GM10847 (cell line): ENCODE data around the gene CSNK1A1.

Experiments
- POLR2A ChIP-seq: IDR thresholded peaks from 2 replicates; pipeline ENCODE4 v1.6.1; 2011; ENCODE audit not compliant: insufficient read length; ENCODE audit errors: extremely low read depth

Gene CSNK1A1

DNA sequence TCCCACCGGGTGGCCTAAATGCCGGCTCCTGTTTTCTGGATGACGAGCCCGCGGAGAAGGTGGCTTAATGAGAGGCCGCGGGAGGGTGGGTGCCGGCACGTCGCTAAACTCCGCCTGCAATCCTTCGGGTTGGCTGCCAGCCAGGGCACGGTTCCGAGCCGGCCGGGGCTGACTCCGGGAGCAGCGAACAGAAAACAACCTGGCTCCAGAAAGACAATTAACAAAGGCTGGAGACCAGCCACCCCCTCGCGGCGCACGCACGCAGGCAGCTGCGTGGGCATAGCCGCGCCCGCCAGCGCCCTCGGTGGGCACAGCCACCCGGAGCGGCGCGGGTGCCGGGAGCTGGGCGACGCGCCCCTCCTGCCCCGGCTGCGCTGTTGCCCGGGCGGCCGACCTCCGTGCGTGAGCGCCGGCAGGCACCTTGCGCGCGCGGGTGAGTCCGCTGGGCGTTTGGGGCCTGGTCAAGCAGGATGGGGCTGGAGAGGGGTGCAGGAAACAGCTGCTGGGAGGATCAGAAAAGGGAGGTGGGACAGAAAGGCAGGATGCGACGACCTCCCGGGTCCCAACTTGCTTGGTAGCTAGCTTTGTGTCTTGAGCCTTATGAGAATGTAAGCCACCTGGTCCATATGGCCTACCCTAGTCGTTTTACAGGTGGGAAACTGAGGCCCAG, 30.1 kb upstream of the CSNK1A1 start, which contains the start of gene ARHGEF37:
TSS of gene ARHGEF37 (plus strand) at position 307 of the 670 bp plus-strand sequence. CDS start 16,272 bp downstream, outside the sequence.
- TF ChIP-seq POLR2A: no peak

DNA sequence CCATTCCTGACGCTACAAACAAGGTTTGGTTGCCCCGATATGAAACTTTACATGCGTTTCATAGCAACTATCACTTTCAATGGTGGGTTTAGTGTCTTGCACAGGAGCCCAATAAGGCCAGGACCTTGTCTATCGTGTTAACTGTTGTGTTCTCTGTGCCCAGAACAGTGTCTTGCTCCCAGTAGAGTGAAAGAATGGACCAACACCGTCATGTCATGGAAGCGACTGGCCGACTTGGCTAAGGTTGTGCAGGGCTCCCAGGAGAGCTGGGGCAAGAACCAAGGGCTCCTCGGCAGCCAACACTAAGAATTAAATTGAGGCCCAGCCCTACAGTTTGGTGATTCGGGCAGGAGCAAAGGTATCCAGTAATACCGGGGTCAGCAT, 29.6 kb upstream of the CSNK1A1 start:
- TF ChIP-seq POLR2A: no peak

DNA sequence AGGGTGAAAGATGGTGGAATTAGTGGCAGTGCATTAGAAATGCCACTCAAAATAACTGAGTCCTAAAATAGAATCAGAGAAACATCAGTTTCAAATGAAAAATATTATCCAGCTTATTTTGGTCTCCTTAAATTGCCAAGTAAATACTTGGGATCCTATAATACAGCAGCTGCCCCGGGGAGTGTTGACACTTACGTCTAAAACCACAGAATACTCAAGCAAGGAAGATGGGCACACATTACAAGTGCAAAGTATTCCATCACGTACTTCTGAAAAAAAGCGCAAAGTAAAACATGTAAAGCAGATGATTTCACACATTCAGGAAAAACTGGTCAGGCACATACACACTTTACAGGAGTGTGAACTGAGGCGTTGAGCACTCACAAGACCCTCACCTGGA, 27.7 kb upstream of the CSNK1A1 start:
- TF ChIP-seq POLR2A: no peak

DNA sequence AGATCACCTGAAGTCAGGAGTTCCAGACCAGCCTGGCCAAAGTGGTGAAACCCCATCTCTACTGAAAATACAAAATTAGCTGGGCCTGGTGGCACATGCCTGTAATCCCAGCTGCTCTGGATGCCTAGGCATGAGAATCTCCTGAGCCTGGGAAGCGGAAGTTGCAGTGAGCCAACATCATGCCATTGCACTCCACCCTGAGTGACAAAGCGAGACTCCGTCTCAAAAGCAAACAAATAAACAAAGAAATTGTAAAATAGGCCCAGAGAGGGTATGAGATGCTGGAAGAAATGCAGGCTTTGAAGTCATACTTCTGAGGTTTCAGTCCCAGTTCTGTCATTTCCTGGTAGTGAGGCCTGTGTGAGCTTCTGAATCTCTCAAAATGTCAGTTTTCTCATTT, 24.8 kb upstream of the CSNK1A1 start:
- TF ChIP-seq POLR2A: no peak

DNA sequence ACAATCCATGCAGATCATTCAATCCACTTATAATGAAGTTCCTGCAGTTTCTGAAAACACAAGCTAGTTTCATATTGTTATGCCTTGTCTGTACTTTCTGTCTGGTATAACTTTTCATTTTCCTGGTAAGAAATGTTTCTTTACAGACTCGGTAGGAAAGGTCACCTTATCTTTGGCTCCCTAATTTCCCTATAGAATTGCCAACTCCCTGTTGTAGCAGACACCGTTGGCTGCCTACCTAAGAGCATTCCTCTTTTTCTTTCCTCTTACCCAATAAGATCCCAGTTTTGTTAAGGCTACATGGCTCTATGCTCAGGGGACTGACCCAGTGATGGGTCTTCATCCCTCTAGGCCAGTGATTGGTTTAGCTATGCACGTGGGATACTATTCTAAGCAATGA, 23.9 kb upstream of the CSNK1A1 start:
- no peak for TF ChIP-seq POLR2A

DNA sequence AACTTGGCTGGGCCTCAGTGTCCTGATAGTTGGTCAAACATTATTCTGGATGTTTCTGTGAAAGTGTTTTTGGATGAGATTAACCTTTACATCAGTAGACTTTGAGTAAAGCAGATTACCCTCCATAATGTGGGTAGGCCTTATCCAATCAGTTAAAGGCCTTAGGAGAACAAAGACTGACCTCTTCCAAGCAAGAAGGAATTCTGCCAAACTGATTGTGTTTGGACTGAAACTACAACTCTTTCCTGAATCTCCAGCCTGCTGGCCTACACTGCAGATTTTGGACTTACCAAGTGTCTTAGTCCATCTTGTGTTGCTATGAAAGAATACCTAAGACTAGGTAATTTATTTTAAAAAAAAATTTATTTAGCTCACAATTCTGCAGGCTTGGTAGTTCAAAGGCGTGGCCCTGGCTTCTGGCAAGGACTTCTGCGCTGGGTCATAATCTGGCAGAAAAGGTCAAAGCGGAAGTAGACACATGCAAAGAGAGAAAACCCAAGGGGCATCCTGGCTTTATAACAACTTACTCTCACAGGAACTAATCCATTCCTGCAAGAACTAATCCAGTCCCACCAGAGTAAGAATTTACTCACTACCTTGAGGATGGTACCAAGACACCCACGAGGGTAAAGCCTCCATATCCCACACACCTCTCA, 21.5 kb upstream of the CSNK1A1 start:
- no peak for TF ChIP-seq POLR2A

DNA sequence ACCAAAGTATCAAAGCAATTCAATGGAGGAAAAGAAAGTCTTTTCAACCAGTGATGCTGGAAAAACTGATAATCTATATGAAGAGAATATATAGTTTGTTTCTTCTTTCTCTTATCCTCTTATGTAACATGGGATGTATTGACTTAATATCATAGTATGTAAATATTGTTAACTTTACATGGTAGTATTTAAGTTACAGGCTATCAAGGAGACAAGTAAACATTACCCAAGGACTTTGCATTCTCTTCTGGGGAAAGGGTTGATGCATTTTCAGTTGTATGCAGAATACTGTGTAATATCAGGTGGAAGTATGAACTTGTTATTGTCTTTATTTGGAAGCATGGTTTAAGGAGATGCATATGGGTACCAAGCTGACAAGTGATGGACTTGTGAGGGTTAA, 20.9 kb upstream of the CSNK1A1 start:
- no peak for TF ChIP-seq POLR2A

DNA sequence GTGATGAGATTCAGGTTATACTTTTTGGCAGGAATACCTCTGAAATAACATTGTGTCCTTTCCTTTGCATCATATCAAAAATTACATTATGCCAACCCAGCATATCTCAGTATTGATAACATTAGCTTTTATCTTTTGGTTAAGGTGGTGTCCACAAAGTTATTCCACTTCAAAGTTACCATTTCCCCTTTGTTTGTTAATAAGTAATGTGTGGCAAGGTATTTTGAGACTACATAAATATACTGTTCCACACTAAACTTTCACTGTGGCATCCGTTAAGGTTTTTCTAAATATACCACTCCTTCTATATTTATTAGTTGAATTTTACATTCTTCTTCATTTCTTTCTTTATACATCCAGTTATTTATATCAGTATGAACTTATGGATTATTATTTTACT, 16.0 kb upstream of the CSNK1A1 start:
- TF ChIP-seq POLR2A: no peak

DNA sequence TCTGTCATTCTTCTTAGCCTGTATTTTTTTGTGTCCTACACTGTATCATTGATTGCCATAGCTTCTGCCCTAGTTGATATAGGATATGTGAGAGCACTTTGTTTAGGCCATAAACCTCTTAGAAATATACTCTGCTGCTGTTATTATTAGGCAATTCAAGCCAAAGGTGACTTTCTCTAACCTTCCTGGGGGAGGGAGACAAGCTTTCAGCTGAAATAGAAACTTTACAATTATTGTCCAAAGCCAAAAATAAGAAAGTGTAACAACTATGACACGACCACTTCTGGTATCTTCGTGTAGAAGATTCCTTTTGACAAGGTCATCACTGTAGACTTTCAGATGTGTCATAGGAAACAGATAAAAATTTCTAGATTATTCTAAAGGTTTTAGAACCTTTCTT, 12.2 kb upstream of the CSNK1A1 start:
- TF ChIP-seq POLR2A: no peak

DNA sequence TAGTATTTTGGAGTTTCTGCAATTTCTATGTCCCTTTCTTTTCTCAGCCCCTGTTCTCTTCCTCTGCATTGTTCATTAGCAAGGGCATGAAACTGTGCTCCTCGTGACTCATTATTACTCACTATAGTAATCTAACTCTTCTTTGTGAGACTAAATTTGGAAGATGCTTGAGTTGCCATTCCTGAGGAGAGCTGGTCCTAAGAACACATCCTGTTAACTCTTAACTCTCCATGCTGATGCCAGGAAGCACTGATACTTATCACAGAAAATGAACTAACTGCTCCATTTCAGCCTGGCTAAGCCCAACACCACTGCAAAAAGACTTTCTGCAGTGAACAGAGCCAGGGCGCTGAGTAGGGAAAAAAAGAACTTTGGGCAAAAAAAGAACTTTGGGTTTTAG, 10.6 kb upstream of the CSNK1A1 start:
- no peak for TF ChIP-seq POLR2A

DNA sequence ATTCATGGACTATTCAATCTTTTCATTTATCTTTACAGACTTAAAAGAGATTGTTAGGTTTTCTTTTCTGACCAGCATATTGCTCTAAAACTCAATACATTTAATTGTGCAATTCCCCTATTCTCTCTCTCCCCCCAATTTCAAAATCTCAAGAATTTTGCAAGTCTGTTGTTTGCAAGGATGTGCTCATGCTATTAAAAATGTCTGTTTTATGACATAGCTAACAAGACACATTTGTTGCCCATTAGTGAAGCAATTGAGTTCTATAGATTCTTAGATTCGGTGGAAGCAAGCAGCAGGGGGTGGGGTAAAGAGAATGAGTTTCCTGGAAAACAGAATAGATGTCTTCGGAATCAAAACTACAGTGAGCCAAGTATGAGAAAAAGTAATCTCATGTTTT, 8.5 kb upstream of the CSNK1A1 start:
- no peak for TF ChIP-seq POLR2A

DNA sequence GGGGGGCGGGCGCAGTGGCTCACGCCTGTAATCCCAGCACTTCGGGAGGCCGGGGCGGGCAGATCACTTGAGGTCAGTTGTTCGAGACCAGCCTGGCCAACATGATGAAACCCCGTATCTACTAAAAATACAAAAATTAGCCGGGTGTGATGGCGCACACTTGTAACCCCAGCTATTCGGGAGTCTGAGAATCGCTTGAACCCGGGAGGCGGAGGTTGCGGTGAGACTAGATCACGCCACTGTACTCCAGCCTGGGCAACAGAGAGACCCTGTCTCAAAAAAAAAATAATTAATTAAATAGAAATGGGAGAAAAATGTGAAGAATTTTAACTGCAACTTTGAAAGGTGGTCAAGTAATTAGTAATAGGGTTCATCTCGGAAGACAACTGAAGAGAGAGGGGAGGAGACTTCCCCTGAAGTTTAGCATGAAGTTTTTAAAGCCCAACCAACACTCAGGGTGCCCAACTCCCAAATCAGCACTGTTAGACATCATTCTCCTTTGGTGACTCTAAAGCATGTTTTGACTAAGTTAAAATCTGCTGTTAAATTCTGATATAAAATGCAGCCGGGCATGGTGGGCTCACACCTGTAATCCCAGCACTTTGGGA, 1.4 kb upstream of the CSNK1A1 start:
- TF ChIP-seq POLR2A: no peak

DNA sequence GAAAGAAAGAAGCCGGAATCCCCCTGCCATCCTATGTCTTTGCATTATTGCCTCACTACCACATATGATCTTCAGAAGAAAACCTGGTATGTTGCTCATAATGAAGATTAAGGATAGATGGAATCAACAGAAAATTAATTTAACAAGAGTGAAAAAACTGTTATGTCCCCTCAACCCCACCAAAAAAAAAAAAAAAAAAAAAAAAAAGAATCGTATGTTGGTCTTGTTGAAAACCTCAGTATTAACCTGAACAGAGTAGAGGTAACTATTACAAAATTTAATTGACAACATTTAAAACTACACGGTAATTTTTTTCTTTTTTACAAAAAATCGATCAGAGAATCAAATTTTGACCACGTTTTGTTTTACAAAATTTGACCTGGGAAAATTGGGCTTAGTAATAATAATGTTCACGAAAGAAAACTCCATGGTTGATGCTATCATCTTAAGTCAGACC, 827 bp upstream of the CSNK1A1 start:
- TF ChIP-seq POLR2A: no peak

DNA sequence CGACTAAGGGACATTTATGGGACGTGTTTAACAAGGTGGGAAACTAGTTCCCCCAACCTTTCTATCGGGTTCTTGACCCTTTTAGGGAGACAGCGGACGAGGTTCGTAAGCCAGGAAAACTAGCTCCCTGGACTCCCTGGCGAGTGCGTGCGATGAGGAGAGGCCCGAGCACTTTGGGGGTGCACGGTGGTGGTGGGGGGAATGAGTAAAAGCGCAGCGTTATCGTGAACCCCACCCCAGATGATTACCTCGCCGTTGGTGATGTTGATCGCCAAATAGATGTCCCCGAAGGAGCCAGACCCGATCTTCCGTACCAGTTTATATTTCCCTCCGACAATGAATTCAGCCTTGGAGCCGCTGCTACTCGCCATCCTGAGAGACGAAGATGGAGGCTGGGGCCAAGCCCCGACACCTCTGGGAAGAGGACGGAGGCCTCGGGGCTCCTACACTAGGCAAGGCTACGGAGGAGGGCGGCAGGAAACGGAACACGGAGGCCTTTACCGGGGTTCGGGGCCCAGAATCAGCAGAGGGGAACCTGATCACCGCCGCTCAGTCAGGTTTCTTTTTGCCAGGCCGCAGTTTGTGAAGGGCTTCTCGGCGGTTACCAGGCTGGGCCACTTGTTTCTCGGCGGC, 529 bp downstream of the CSNK1A1 start:
- no peak for TF ChIP-seq POLR2A

DNA sequence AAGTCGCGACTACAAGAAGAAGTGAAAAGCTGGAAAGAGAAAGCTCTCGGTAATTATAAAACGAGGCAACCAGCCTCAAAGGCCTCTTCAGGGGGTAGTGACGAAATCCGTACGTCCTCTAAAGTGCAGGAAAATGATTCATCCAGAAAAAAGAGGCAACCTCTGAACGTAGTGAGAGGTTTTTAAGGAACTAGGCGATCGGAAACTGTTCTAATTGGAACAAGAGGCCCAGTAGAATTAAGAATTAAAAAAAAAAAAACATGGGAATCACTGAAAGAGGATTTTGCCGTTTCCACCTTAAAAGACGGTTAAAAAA, 1.0 kb downstream of the CSNK1A1 start:
- TF ChIP-seq POLR2A: no peak
